Endothelial cell of umbilical vein (primary cell): Measurements from ENCODE around the gene HOXB2.

ENCODE experiments used
- EZH2 ChIP-seq: IDR thresholded peaks from 2 replicates; pipeline ENCODE4 v1.6.1; 2012; ENCODE audit warnings: borderline replicate concordance, low read depth, mild to moderate bottlenecking, moderate library complexity, low read length, inconsistent platforms; ENCODE audit not compliant: severe bottlenecking
- FOS ChIP-seq: IDR thresholded peaks from 2 replicates; pipeline ENCODE4 v1.6.1; 2011; ENCODE audit warnings: mild to moderate bottlenecking, low read length, moderate library complexity, borderline replicate concordance; ENCODE audit not compliant: insufficient read depth
- GATA2 ChIP-seq: IDR thresholded peaks from 2 replicates; pipeline ENCODE4 v1.7.0; 2011; ENCODE audit warnings: low read depth, mild to moderate bottlenecking, moderate library complexity, mixed read lengths, low read length; ENCODE audit not compliant: insufficient read length, insufficient read depth
- JUN ChIP-seq: IDR thresholded peaks from 2 replicates; pipeline ENCODE4 v1.6.1; 2011; ENCODE audit warnings: borderline replicate concordance, low read depth; ENCODE audit not compliant: insufficient read length, insufficient read depth
- MYC ChIP-seq: IDR thresholded peaks from one replicate; pipeline ENCODE4 v1.6.1; 2011; ENCODE audit warnings: mild to moderate bottlenecking, low read depth, low read length
- POLR2A ChIP-seq: IDR thresholded peaks from 2 replicates; pipeline ENCODE4 v1.6.1; 2012; ENCODE audit warnings: low read depth, mild to moderate bottlenecking, control low read depth, low read length
- TF ChIP-seq, protein P1 (sequence below), 2 donors: IDR thresholded peaks; 1 replicate in 1 of 2; 2 replicates in 1 of 2; pipeline ENCODE4 v1.5.1; 2011; ENCODE audit warnings: low read length in 2 of 2, mild to moderate bottlenecking in 2 of 2, moderate library complexity in 2 of 2, control low read depth in 1 of 2, inconsistent platforms in 1 of 2, low read depth in 1 of 2; ENCODE audit not compliant: insufficient read depth in 1 of 2; ENCODE audit errors: extremely low read depth in 1 of 2
- TF ChIP-seq, protein P2 (sequence below): IDR thresholded peaks from 2 replicates; pipeline ENCODE4 v1.6.1; 2011; ENCODE audit not compliant: insufficient read depth, insufficient read length

DNA sequence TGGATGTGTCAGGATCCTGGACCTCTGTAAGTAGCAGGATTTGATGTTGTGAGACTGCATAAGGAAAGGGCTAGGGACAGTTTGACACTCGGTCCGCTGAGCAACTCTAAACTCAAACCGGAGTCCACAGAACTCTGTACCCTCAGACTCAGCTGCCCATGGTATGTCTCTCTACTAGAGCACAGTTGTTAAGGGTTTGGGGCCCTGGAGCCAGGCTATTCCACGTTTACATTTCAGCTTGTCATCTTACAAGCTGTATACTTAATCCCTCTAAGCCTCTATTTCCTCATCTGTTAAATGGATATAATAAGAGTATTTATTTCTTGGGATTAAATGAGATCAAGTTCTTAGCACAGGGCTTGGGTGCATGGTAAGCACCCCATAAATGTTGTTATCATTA lies 42.0 kb downstream of the HOXB2 start:
- TF ChIP-seq, protein P1, sequence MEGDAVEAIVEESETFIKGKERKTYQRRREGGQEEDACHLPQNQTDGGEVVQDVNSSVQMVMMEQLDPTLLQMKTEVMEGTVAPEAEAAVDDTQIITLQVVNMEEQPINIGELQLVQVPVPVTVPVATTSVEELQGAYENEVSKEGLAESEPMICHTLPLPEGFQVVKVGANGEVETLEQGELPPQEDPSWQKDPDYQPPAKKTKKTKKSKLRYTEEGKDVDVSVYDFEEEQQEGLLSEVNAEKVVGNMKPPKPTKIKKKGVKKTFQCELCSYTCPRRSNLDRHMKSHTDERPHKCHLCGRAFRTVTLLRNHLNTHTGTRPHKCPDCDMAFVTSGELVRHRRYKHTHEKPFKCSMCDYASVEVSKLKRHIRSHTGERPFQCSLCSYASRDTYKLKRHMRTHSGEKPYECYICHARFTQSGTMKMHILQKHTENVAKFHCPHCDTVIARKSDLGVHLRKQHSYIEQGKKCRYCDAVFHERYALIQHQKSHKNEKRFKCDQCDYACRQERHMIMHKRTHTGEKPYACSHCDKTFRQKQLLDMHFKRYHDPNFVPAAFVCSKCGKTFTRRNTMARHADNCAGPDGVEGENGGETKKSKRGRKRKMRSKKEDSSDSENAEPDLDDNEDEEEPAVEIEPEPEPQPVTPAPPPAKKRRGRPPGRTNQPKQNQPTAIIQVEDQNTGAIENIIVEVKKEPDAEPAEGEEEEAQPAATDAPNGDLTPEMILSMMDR (IDR thresholded peaks at IDR 0.05; ENCODE audit: extremely low read depth in 1 of 2, insufficient read depth in 1 of 2, low read depth in 1 of 2, low read length in 2 of 2) = no peak
- TF ChIP-seq, protein P2, sequence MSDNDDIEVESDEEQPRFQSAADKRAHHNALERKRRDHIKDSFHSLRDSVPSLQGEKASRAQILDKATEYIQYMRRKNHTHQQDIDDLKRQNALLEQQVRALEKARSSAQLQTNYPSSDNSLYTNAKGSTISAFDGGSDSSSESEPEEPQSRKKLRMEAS = no peak
- TF ChIP-seq JUN (no peak), POLR2A (no peak), EZH2 (no peak), FOS (no peak), MYC (no peak), GATA2 (no peak)
